Measurements from ENCODE around the gene GDAP2. TPM values are rescaled to one million over a fixed set of nuclear protein-coding genes. Genes with fewer than 3 reads are reported as not detected.

Gene GDAP2
- total and polyA plus RNA-seq, 2 donors (not counting 1 experiment from before 2014, with no cell fraction given), result 6.8 to 36.7 TPM

GRCh38 chr1:117857418-117857817 lies 72.0 kb downstream of the GDAP2 start:
- Histone ChIP-seq H3K9me3 (ENCODE audit: control extremely low read depth in 1 of 3, control insufficient read depth in 2 of 3, insufficient read depth in 1 of 3, low read length in 2 of 3) (no peaks in the 10 kb centered on the region), H4K20me1 (ENCODE audit: control insufficient read depth, insufficient read depth, low read length, poor library complexity, severe bottlenecking) (no peaks in the 10 kb centered on the region), H3K4me2 (replicated peaks; ENCODE audit: low read depth, low read length, poor library complexity, severe bottlenecking) (no peak overlapping the region), H3K27me3 (replicated peaks in 1 of 4; ENCODE audit: control extremely low read depth in 1 of 4, control insufficient read depth in 3 of 4, insufficient read depth in 4 of 4, low read length in 3 of 4) (no peaks in the 10 kb centered on the region), H2AFZ (ENCODE audit: insufficient read depth, low read depth, low read length, poor library complexity, severe bottlenecking) (no peak overlapping the region), H3K4me1 (ENCODE audit: control insufficient read depth in 2 of 2, insufficient read depth in 2 of 2, low read length in 2 of 2) (no peaks in the 10 kb centered on the region), H3K36me3 (replicated peaks in 1 of 2; ENCODE audit: control extremely low read depth in 1 of 2, control insufficient read depth in 1 of 2, extremely low read depth in 1 of 2, insufficient read depth in 2 of 2, low read length in 1 of 2) (no peaks in the 10 kb centered on the region), H3K4me3 (ENCODE audit: control extremely low read depth in 1 of 5, extremely low read depth in 1 of 5, insufficient read depth in 1 of 5, low read depth in 2 of 5, low read length in 4 of 5) (no peak overlapping the region), H3K79me2 (ENCODE audit: control insufficient read depth, insufficient read depth, low read length) (no peaks in the 10 kb centered on the region), H3K9ac (ENCODE audit: low read length) (no peak overlapping the region), H3K27ac (ENCODE audit: low read length in 2 of 2) (no peak overlapping the region)
- DNase-seq, result no peak
- Mint-ChIP-seq H3K27me3 (no peaks in the 10 kb centered on the region), H3K27ac (no peak overlapping the region), H3K4me1 (no peaks in the 10 kb centered on the region), H3K9me3 (ENCODE audit: insufficient read depth) (no peaks in the 10 kb centered on the region), H3K4me3 (no peak overlapping the region)
- ChIA-PET POLR2A (no interaction called here), CTCF (no interaction called here)
- intact Hi-C loops (cut with micrococcal nuclease), result no loop called here
- no CpG with 5 or more reads among the region's 3 CpGs for WGBS (ENCODE audit: insufficient coverage)
- ATAC-seq (ENCODE audit: low read depth), result no peak
- TF ChIP-seq EZH2 (IDR thresholded peaks at IDR 0.05; ENCODE audit: borderline replicate concordance, insufficient read depth, low read depth, low read length, poor library complexity, severe bottlenecking) (no peak), CTCF (IDR thresholded peaks at IDR 0.05) (no peak)

- ChIA-PET CTCF (interaction anchor here (0.7 kb wide), 1 partner anchor 447 kb away, joined by 3 read pairs; no protein-coding TSS in a partner anchor), POLR2A (no interaction called here)
- H3K9ac ChIP-seq (ENCODE audit: low read length), result no peak overlapping the region
- H3K4me3 Mint-ChIP-seq, result no peak overlapping the region
- DNase-seq (no peak), ATAC-seq (ENCODE audit: low read depth) (no peak)
- no peak overlapping the region for H2AFZ ChIP-seq (ENCODE audit: insufficient read depth, low read depth, low read length, poor library complexity, severe bottlenecking)
- H3K79me2 ChIP-seq (ENCODE audit: control insufficient read depth, insufficient read depth, low read length), result no peaks in the 10 kb centered on the region
- H3K36me3 ChIP-seq (replicated peaks in 1 of 2; ENCODE audit: control extremely low read depth in 1 of 2, control insufficient read depth in 1 of 2, extremely low read depth in 1 of 2, insufficient read depth in 2 of 2, low read length in 1 of 2), result no peaks in the 10 kb centered on the region
- TF ChIP-seq CTCF (IDR thresholded peaks at IDR 0.05) (no peak), EZH2 (IDR thresholded peaks at IDR 0.05; ENCODE audit: borderline replicate concordance, insufficient read depth, low read depth, low read length, poor library complexity, severe bottlenecking) (no peak)
- WGBS (ENCODE audit: insufficient coverage), result no CpG with 5 or more reads among the region's 1 CpG
- no peak overlapping the region for H3K4me3 ChIP-seq (ENCODE audit: control extremely low read depth in 1 of 5, extremely low read depth in 1 of 5, insufficient read depth in 1 of 5, low read depth in 2 of 5, low read length in 4 of 5)
- H3K9me3 Mint-ChIP-seq (ENCODE audit: insufficient read depth), result no peaks in the 10 kb centered on the region
- H4K20me1 ChIP-seq (ENCODE audit: control insufficient read depth, insufficient read depth, low read length, poor library complexity, severe bottlenecking), result no peaks in the 10 kb centered on the region
- H3K4me1 ChIP-seq (ENCODE audit: control insufficient read depth in 2 of 2, insufficient read depth in 2 of 2, low read length in 2 of 2), result no peaks in the 10 kb centered on the region
- H3K27ac Mint-ChIP-seq, result no peak overlapping the region
- intact Hi-C loops (cut with micrococcal nuclease), result no loop called here
- H3K4me1 Mint-ChIP-seq, result no peaks in the 10 kb centered on the region
- H3K9me3 ChIP-seq (ENCODE audit: control extremely low read depth in 1 of 3, control insufficient read depth in 2 of 3, insufficient read depth in 1 of 3, low read length in 2 of 3), result peaks cover 0 to 2% (median 0%) of the 10 kb centered on the region in 3 donors
- no peak overlapping the region for H3K4me2 ChIP-seq (replicated peaks; ENCODE audit: low read depth, low read length, poor library complexity, severe bottlenecking)
- no peak overlapping the region for H3K27ac ChIP-seq (ENCODE audit: low read length in 2 of 2)
- no peaks in the 10 kb centered on the region for H3K27me3 Mint-ChIP-seq
- no peaks in the 10 kb centered on the region for H3K27me3 ChIP-seq (replicated peaks in 1 of 4; ENCODE audit: control extremely low read depth in 1 of 4, control insufficient read depth in 3 of 4, insufficient read depth in 4 of 4, low read length in 3 of 4)
Measured at GRCh38 chr1:117852853-117853553, 76.4 kb downstream of the GDAP2 start.

Data from B cell (primary cell).